Endometrial microvascular endothelial cells (primary cell): ENCODE results near the gene PROKR2. TPM values are rescaled to one million over a fixed set of nuclear protein-coding genes. Genes with fewer than 3 reads are reported as not detected.

Experiments
- in situ Hi-C: cut with HindIII; loops from 2 replicates; pipeline ENCODE4 v1.10.0; 2017; ENCODE audit warnings: low sequenced_read_pairs, low pct_unique_long_range_greater_than_20kb; ENCODE audit errors: inconsistent ontology term
- total RNA-seq: library from RNA; depleted of rRNA; stranded (reverse); fragments of >200 nt; gene quantifications from one replicate; pipeline ENCODE4 v1.2.3, GENCODE V29; 2015; ENCODE audit errors: inconsistent ontology term

The PROKR2 gene
- total RNA-seq, 1 donor from 2014 or later, result not detected

- in situ Hi-C loops, result no loop called here
These were observed 19.3 kb downstream of the PROKR2 start for GRCh38 chr20:5297280-5298004.

- in situ Hi-C loops, result no loop called here
These were observed 26.2 kb downstream of the PROKR2 start for GRCh38 chr20:5290596-5290995.

- in situ Hi-C loops, result no loop called here
These were observed 34.2 kb downstream of the PROKR2 start for GRCh38 chr20:5282561-5282960.

- in situ Hi-C loops, result no loop called here
These were observed 37.1 kb downstream of the PROKR2 start for GRCh38 chr20:5279661-5280060.

- in situ Hi-C loops, result no loop called here
These were observed 44.5 kb downstream of the PROKR2 start for GRCh38 chr20:5272268-5272667.

GRCh38 chr20:5270603-5271002 lies 46.2 kb downstream of the PROKR2 start:
- in situ Hi-C loops, result no loop called here

- in situ Hi-C loops, result no loop called here
These were observed 48.3 kb downstream of the PROKR2 start for GRCh38 chr20:5268449-5268848.

GRCh38 chr20:5267092-5267491 lies 49.7 kb downstream of the PROKR2 start:
- in situ Hi-C loops, result no loop called here

Other genes with a start within 250 kb of the PROKR2 start
- gene TMEM230, start 203.9 kb downstream of the PROKR2 start, total RNA-seq, result 105 TPM
- gene PCNA, start 197.0 kb downstream of the PROKR2 start, total RNA-seq, result 305 TPM
- 39.1 TPM for gene CDS2, start 189.9 kb downstream of the PROKR2 start, total RNA-seq